HEK293 (cell line): ENCODE measurements around the gene SFXN2.

Experiments
- CTCF ChIA-PET: fragments of 350-600 bp; formaldehyde crosslinking; extraction: SDS; loops from one replicate; lab custom pipeline; 2021; ENCODE audit warnings: antibody characterized with exemption; lab: Yijun Ruan, JAX
- POLR2A ChIA-PET: fragments of 300-600 bp; formaldehyde crosslinking; extraction: SDS; loops from one replicate; lab custom pipeline; 2020; ENCODE audit warnings: antibody characterized with exemption, inconsistent platforms; lab: Yijun Ruan, JAX
- H3K27ac ChIP-seq: fragments of 200-500 bp; sonication (Bioruptor generic); 2 replicates; pipeline ENCODE4 v1.5.1; 2014; ENCODE audit warnings: low read depth, low read length, control low read depth, inconsistent platforms; ENCODE audit errors: extremely low read depth
- H3K36me3 ChIP-seq, 2 experiments: fragments of 200-500 bp in 1 of 2; sonication (Bioruptor generic) in 1 of 2; 1 replicate in 1 of 2; 2 replicates in 1 of 2; pipeline ENCODE4 v1.5.1; 2014 to 2017; ENCODE audit warnings: inconsistent platforms in 2 of 2, low read length in 2 of 2; ENCODE audit not compliant: control insufficient read depth in 2 of 2, insufficient read depth in 1 of 2
- H3K4me1 ChIP-seq: fragments of 200-500 bp; sonication (Bioruptor generic); 2 replicates; pipeline ENCODE4 v1.5.1; 2014; ENCODE audit warnings: mild to moderate bottlenecking, low read length, inconsistent platforms; ENCODE audit not compliant: control insufficient read depth, insufficient read depth
- H3K4me3 ChIP-seq: 2 replicates; pipeline ENCODE4 v1.5.1; 2011; ENCODE audit warnings: low read depth, mild to moderate bottlenecking, control low read depth, low read length, moderate library complexity
- H3K9me3 ChIP-seq: fragments of 200-500 bp; sonication (Bioruptor generic); 2 replicates; pipeline ENCODE4 v1.5.1; 2014; ENCODE audit warnings: low read depth, low read length, inconsistent platforms; ENCODE audit not compliant: control insufficient read depth, insufficient read depth
- BCL11A ChIP-seq: fragments of 450-650 bp; formaldehyde crosslinking; IDR thresholded peaks from 2 replicates; pipeline ENCODE4 v1.5.1; 2016; ENCODE audit warnings: low read depth, missing biosample characterization, missing genetic modification characterization
- BCL11B ChIP-seq: fragments of 450-650 bp; formaldehyde crosslinking; IDR thresholded peaks from 2 replicates; pipeline ENCODE4 v1.5.1; 2016; ENCODE audit warnings: low read depth, missing biosample characterization, missing genetic modification characterization
- FEZF1 ChIP-seq: fragments of 450-650 bp; formaldehyde crosslinking; IDR thresholded peaks from 2 replicates; pipeline ENCODE4 v1.5.1; 2016; ENCODE audit warnings: missing biosample characterization, missing genetic modification characterization
- KLF1 ChIP-seq: fragments of 450-650 bp; formaldehyde crosslinking; IDR thresholded peaks from 2 replicates; pipeline ENCODE4 v1.5.1; 2016; ENCODE audit warnings: missing biosample characterization, missing genetic modification characterization
- MZF1 ChIP-seq: fragments of 450-650 bp; formaldehyde crosslinking; IDR thresholded peaks from 2 replicates; pipeline ENCODE4 v1.5.1; 2017; ENCODE audit warnings: missing biosample characterization, missing genetic modification characterization, borderline replicate concordance
- OSR2 ChIP-seq: fragments of 450-650 bp; formaldehyde crosslinking; IDR thresholded peaks from 2 replicates; pipeline ENCODE4 v1.5.1; 2016; ENCODE audit warnings: missing biosample characterization, missing genetic modification characterization
- ZBTB48 ChIP-seq: fragments of 450-650 bp; formaldehyde crosslinking; IDR thresholded peaks from 2 replicates; pipeline ENCODE4 v1.5.1; 2016; ENCODE audit warnings: missing biosample characterization, missing genetic modification characterization
- ZBTB7A ChIP-seq: fragments of 450-650 bp; formaldehyde crosslinking; IDR thresholded peaks from 2 replicates; pipeline ENCODE4 v1.5.1; 2016; ENCODE audit warnings: low read depth, missing biosample characterization, missing genetic modification characterization
- ZFP69B ChIP-seq: fragments of 450-650 bp; formaldehyde crosslinking; IDR thresholded peaks from 2 replicates; pipeline ENCODE4 v1.5.1; 2016; ENCODE audit warnings: missing biosample characterization, missing genetic modification characterization
- ZIC2 ChIP-seq: fragments of 450-650 bp; formaldehyde crosslinking; IDR thresholded peaks from 2 replicates; pipeline ENCODE4 v1.5.1; 2016; ENCODE audit warnings: missing biosample characterization, missing genetic modification characterization
- ZNF121 ChIP-seq: fragments of 450-650 bp; formaldehyde crosslinking; IDR thresholded peaks from 2 replicates; pipeline ENCODE4 v1.5.1; 2016; ENCODE audit warnings: missing biosample characterization, missing genetic modification characterization
- ZNF146 ChIP-seq: fragments of 450-650 bp; formaldehyde crosslinking; IDR thresholded peaks from 2 replicates; pipeline ENCODE4 v1.5.1; 2016; ENCODE audit warnings: missing biosample characterization, missing genetic modification characterization
- ZNF211 ChIP-seq: fragments of 450-650 bp; formaldehyde crosslinking; IDR thresholded peaks from 2 replicates; pipeline ENCODE4 v1.5.1; 2016; ENCODE audit warnings: low read depth, missing biosample characterization, missing genetic modification characterization
- ZNF24 ChIP-seq: fragments of 450-650 bp; formaldehyde crosslinking; IDR thresholded peaks from 2 replicates; pipeline ENCODE4 v1.5.1; 2016; ENCODE audit warnings: missing biosample characterization, missing genetic modification characterization
- ZNF26 ChIP-seq: fragments of 450-650 bp; formaldehyde crosslinking; IDR thresholded peaks from 2 replicates; pipeline ENCODE4 v1.5.1; 2016; ENCODE audit warnings: missing biosample characterization, missing genetic modification characterization
- ZNF280D ChIP-seq: fragments of 450-650 bp; formaldehyde crosslinking; IDR thresholded peaks from 2 replicates; pipeline ENCODE4 v1.5.1; 2016; ENCODE audit warnings: missing biosample characterization, missing genetic modification characterization
- ZNF394 ChIP-seq: fragments of 450-650 bp; formaldehyde crosslinking; IDR thresholded peaks from 2 replicates; pipeline ENCODE4 v1.5.1; 2016; ENCODE audit warnings: missing biosample characterization, missing genetic modification characterization, mild to moderate bottlenecking, moderate library complexity, borderline replicate concordance
- ZNF398 ChIP-seq: fragments of 450-650 bp; formaldehyde crosslinking; IDR thresholded peaks from 2 replicates; pipeline ENCODE4 v1.5.1; 2017; ENCODE audit warnings: missing biosample characterization, missing genetic modification characterization
- ZNF626 ChIP-seq: fragments of 450-650 bp; sonication (Bioruptor Pico); formaldehyde crosslinking; IDR thresholded peaks from 2 replicates; pipeline ENCODE4 v1.5.1; 2018; ENCODE audit warnings: missing biosample characterization, missing genetic modification characterization, inconsistent platforms
- ZNF664 ChIP-seq: fragments of 450-650 bp; formaldehyde crosslinking; IDR thresholded peaks from 2 replicates; pipeline ENCODE4 v1.5.1; 2016; ENCODE audit warnings: missing biosample characterization, missing genetic modification characterization
- ZSCAN16 ChIP-seq: fragments of 450-650 bp; formaldehyde crosslinking; IDR thresholded peaks from 2 replicates; pipeline ENCODE4 v1.5.1; 2016; ENCODE audit warnings: missing biosample characterization, missing genetic modification characterization
- ZSCAN18 ChIP-seq: fragments of 450-650 bp; formaldehyde crosslinking; IDR thresholded peaks from 2 replicates; pipeline ENCODE4 v1.5.1; 2016; ENCODE audit warnings: missing biosample characterization, missing genetic modification characterization
- ZSCAN30 ChIP-seq: fragments of 450-650 bp; IDR thresholded peaks from 2 replicates; pipeline ENCODE4 v1.5.1; 2018; ENCODE audit warnings: missing biosample characterization, mild to moderate bottlenecking, missing genetic modification characterization, moderate library complexity
- TF ChIP-seq, protein P1 (sequence below): fragments of 450-650 bp; formaldehyde crosslinking; IDR thresholded peaks from 2 replicates; pipeline ENCODE4 v1.5.1; 2016; ENCODE audit warnings: missing biosample characterization, missing genetic modification characterization
- TF ChIP-seq, protein P2 (sequence below): fragments of 450-650 bp; formaldehyde crosslinking; IDR thresholded peaks from 2 replicates; pipeline ENCODE4 v1.5.1; 2016; ENCODE audit warnings: missing biosample characterization, missing genetic modification characterization

The SFXN2 gene

GRCh38 chr10:102721954-102722353 is 7.5 kb downstream of the SFXN2 start (continued):
- no peak for TF ChIP-seq ZNF211 (tag by site-specific recombination)
- no peak for TF ChIP-seq FEZF1 (tag by site-specific recombination)
- no peak for TF ChIP-seq ZFP69B (tag by site-specific recombination)
- TF ChIP-seq ZSCAN16 (tag by site-specific recombination): no peak
- no peak for TF ChIP-seq ZNF26 (tag by site-specific recombination)
- TF ChIP-seq ZNF398: no peak
- no peak for TF ChIP-seq ZIC2 (tag by site-specific recombination)
- TF ChIP-seq ZSCAN30 (tag by site-specific recombination): no peak

GRCh38 chr10:102723989-102724388 is 9.6 kb downstream of the SFXN2 start:
- ChIA-PET POLR2A (no interaction called here), CTCF (interaction anchor here (0.6 kb wide), 1 partner anchor 38 kb away, joined by 3 read pairs; no protein-coding TSS in a partner anchor)
- Histone ChIP-seq H3K36me3 (peaks cover 17 to 56% of the 10 kb centered on the region in 2 experiments), H3K27ac (no peak overlapping the region), H3K9me3 (no peaks in the 10 kb centered on the region), H3K4me1 (peaks cover 4% of the 10 kb centered on the region; the same call in 1 of the 2 replicates), H3K4me3 (no peak overlapping the region)
- no peak for TF ChIP-seq ZNF398
- no peak for TF ChIP-seq ZNF394 (tag by site-specific recombination)
- TF ChIP-seq ZNF280D (tag by site-specific recombination): peak; percentile 72; the same call in 1 of the 2 replicates
- no peak for TF ChIP-seq ZSCAN18 (tag by site-specific recombination)
- TF ChIP-seq BCL11B (tag by site-specific recombination): no peak
- no peak for TF ChIP-seq KLF1 (tag by site-specific recombination)
- no peak for TF ChIP-seq BCL11A (tag by site-specific recombination)
- TF ChIP-seq ZBTB48 (tag by site-specific recombination): no peak
- TF ChIP-seq, protein P1, sequence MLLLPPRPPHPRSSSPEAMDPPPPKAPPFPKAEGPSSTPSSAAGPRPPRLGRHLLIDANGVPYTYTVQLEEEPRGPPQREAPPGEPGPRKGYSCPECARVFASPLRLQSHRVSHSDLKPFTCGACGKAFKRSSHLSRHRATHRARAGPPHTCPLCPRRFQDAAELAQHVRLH: peak; percentile 83
- TF ChIP-seq, protein P2, sequence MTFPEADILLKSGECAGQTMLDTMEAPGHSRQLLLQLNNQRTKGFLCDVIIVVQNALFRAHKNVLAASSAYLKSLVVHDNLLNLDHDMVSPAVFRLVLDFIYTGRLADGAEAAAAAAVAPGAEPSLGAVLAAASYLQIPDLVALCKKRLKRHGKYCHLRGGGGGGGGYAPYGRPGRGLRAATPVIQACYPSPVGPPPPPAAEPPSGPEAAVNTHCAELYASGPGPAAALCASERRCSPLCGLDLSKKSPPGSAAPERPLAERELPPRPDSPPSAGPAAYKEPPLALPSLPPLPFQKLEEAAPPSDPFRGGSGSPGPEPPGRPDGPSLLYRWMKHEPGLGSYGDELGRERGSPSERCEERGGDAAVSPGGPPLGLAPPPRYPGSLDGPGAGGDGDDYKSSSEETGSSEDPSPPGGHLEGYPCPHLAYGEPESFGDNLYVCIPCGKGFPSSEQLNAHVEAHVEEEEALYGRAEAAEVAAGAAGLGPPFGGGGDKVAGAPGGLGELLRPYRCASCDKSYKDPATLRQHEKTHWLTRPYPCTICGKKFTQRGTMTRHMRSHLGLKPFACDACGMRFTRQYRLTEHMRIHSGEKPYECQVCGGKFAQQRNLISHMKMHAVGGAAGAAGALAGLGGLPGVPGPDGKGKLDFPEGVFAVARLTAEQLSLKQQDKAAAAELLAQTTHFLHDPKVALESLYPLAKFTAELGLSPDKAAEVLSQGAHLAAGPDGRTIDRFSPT (tag by site-specific recombination): no peak
- 0 out of 2 replicates have a peak, but pooled peaks have one; percentile 30 for TF ChIP-seq ZNF664 (tag by site-specific recombination)
- peak; percentile 99 for TF ChIP-seq ZNF146
- TF ChIP-seq ZBTB7A (tag by site-specific recombination): no peak
- TF ChIP-seq ZNF121 (tag by site-specific recombination): no peak
- no peak for TF ChIP-seq ZNF626 (tag by site-specific recombination)
- no peak for TF ChIP-seq ZNF24
- no peak for TF ChIP-seq MZF1 (tag by site-specific recombination)
- no peak for TF ChIP-seq OSR2 (tag by site-specific recombination)
